AG08395 (cell line): Measurements from ENCODE around the gene FOXN3.

Experiments
- DNase-seq: peaks from one replicate; pipeline ENCODE4 v3.0.0; 2012; ENCODE audit warnings: mixed read lengths, low spot score

Gene FOXN3

DNA sequence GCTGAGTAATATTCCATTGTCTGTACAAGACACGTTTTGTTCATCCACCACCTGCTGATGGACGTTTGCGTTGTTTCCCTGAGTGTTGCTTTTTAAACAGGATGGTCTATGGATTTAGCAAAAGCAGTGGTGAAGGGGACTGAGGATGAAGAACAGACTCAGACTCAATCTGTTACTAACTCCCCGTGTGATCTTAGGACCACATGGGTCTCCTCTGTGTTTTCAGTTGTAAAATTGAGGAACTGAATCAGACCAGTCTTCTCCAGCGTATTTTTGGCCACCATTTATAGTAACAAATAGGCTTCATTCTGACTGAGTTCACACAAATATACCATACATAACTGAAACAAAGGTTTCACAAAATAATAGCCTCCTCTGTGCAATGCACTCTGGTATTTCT lies 85.6 kb downstream of the FOXN3 start:
- no peak for DNase-seq

DNA sequence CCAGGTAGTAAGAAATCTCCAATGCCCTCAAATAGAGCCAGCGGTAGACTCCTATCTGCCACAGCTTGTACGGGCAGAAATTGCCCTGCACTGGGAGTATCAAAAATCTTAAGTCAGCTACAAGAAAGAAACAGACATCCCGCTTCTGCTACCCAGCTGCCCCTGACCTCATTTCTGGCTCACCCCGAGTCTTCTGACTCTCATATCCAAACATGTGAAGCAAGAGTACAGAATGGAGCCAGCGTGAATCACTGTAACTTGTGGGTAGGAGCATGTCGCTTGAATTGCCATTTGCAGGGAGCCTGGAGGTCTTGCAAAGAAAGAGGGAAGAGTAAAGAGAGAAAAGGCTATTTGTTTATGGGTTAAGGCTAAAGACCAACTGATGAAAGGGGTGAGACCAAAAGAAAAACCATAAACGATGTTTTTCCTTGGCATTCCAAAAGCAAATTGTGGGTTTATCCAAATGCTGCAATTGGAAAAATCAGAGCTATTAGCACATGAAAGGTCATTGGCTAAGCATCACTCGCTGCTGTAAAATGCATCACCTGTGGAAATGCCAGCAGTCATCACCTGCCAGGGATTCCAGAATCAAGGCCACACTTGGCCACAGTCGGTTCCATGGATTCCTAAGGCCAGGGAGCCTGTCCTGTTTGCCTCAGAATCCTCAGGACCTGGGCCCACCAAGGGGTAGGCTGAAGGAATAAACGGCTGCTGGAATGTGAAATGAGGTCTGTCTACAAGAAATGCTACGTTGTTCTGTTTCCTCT lies 86.6 kb downstream of the FOXN3 start:
- peak; percentile 86 for DNase-seq

DNA sequence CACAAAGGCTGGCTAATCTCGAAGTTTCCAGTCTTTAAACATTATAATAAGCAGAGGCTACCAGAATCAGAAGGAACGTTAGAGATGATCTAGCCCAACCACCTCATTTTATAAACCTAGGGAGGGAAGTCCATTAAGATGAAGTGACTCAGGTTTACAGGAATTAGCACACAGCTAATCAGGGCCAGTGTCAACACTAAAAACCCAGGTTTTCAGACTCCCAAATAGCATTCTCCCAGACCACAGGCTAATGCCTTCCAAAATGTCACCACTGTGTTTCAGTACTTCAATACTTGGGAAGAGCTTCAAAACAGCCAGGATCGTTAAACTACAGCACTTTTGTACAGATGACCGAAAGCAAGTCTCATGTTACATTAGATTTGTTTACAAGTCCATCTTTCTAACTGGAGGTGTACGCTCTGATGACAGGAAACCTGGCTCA lies 89.2 kb downstream of the FOXN3 start:
- peak; percentile 44 for DNase-seq

DNA sequence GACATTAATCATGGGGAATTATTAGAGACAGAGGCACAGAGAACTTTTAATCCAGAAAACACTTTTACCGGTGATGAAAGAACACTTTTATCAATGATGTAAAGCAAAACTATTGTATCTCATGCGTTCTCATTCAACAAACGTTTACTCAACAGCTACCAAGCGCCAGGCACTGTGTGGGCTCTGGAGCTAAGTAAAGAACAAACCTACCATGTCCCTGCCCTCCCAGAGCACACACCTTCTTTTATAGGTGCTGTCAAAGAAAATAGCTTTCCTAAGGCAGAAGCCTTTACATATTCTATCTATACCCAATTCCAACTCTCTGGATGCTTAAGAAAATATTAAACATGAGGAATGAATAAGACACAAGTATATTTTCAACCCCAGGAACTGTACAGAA lies 91.1 kb downstream of the FOXN3 start:
- DNase-seq, result no peak

DNA sequence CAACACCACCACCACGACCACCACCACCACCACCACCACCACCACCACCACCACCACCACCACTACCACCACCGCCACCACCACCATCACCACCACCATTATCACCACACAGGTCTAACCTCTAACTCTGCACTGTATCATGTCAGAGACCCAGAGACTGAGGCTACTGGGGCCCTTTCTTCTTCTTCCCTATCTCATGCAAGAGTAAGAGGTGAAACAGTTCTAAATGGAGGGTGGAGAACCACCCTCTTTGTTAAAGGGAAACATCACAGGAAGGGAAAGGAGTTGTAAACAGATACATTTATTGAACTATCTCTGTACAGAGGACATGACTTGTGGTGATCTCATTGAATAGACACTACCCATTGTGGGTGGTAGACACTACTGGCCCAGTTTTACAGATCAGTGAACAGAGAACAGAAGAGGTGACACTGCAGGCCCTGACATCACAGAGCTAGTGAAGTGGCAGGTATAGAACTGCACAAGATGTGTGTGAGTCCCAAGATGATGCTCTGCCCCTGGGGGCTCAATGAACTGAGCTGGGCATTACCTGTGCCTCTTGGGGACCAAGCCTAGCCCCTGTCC lies 91.6 kb downstream of the FOXN3 start:
- DNase-seq, result no peak

DNA sequence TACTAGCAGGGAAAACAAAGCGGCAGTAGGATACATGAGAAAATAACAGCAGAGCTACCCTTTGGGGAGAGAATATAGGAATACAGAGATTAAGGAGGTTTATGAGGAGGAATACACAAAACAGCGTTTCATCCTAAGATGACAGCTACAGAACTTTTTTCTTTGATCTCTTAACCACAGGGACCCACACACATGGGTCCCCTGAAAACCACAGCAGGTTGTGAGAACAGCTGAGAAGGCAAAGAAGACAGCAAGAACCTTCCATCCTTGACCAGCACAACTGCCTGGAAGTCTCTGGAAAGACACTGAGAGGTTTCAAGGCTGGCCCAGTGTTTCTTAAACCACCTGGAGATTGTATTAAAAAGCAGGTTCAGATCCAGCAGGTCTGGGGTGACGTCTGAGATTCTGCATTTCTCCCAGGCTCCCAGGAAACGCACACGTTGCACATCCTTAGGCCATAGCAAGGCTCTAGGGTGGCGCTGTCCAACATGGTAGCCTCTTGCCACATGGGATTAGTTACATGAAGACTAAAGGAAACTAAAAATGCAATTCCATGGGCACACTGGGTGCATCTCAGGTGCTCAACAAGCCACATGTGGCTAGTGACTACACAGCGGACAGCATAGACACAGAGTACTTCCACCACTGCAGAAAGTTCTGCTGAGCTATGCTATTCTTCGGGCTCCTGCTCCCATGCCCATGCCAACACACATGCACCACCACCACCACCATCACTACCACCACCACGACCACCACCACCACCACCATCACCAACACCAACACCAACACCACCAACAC lies 92.3 kb downstream of the FOXN3 start:
- DNase-seq, result no peak

DNA sequence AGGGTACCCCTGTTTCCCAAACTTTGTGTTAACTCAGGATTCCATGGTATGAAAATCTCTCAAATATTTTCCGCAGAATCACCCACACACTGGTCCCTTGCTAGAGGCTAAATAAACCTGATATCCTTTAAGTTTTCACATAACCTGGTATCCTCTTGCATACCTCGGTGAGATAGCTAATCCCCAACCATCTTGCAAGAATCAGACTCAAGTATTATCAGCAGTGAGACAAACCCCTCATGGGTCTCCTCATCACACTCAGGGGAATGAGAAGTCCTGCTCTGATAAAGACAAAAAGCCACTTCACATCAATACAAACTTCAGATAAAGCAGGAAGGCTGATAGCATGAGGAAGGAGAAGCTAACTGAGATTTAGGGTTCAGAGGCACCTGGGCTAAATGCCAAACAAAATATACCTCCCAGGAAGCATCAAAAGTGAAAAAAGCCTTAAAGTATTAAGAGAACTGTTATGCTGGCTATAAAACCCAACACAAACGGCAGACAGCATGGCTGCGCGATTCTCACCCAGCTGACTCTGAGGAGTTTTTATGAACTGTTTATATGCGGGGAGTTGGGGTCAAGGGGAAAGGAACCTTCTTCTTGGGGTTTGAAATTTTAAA lies 96.5 kb downstream of the FOXN3 start:
- DNase-seq, result no peak

DNA sequence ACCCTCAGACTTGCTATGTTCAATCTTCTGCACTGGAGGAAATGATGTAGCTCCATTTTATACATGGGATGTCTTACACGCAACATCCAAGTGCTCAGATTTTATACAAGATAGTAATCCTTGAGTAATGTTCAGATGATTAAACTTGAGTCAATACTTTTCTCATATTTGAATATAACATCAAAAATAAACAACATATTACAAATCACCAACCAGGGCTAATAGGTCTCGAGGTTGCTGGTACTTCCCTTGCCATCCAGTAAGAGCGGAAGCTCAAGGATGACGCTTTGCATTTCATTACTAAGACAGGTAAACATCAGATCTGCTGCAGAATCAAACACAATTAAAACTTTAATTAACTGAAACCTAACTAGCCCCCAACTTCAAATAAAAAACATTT lies 97.3 kb downstream of the FOXN3 start:
- no peak for DNase-seq

DNA sequence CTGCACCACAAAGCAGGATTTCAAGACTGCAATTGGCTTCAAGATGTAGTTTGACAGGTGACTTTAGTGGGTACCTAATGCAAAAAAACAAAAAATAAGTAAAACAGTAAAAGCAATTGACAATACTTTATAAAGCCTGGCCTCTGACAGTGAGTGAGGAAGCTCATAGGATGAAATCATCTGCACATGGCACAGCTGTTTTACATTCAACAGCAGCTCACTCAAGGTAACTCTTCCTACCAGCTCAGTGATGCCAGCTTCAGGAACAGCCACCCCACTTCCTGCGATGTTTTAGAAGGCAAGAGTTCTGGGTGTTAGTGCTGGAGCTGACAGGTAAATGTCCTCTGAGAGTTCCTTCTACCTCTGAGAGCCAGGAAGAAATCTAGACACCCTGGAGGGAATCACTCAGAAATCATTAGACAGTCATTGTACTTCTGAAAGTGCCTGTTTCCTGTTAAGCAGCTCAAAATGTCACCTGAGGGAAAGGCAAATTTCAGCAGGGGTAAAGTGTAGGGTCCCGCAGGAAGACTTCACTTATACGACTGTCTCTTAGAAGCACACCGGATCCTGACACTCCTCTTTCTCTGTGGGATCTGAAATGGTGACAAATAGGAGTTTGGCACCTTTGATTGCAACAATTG lies 99.9 kb downstream of the FOXN3 start:
- DNase-seq, result no peak

DNA sequence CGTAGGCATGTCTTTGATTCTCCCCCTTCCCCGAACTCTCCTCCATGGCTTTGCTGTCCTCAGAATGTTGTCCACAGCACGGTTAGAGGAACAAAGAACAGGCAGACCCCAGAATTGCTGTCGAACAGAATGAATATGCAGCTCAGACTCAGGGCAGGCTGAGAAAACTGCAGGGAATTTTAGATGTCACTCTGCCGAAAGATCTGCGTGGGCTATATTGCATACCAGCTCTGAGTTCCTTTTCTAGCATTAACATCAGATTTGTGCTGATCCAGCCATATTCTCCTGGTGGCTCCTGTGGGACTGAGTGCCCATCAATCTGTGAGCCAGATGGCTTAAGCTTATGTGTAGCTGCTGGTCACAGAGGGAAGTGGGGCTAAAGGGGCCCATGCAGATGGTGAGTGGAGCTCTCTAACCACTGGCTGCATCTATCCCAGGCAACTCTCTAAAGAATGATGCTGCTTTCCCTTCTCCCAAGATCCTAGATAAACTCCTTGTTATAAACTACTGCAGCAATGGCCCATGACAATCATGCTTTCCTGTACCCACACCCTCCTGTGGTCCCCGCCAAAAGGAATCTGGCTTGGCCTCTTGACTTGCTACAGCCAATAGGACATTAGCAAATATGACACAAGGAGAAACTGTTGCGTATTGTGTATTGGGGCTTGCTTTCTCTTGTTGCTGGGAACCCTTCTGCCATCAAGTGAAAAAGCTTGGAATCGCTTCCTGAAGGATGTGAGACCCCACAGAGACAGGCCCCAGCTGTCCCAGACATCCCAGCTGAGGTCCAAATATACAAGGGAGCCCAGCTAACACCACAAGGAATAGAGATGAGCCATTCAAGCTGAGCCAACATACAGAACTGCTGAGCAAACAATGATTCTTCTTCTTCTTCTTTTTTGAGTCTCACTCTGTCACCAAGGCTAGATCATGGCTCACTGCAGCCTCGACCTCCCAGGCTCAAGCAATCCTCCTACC lies 101.3 kb downstream of the FOXN3 start:
- DNase-seq, result no peak

DNA sequence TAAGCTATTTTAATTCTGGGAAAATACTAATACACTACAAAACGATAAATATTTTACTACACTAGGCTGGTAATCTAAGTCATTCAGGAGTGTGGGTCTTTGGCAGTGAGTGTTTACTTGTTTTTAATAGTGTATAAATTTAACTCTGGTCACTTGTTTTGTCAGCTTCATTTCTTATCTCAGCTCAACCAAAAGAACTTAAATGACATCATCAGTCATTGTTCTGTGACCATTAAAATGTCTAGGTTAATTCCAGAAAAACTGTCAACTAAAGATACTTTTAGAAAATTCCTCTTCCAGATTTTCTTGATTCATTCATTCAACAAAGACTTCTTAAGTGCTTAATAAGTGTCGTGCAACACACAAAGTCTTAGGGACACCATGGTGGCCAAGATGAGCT lies 102.8 kb downstream of the FOXN3 start:
- no peak for DNase-seq

DNA sequence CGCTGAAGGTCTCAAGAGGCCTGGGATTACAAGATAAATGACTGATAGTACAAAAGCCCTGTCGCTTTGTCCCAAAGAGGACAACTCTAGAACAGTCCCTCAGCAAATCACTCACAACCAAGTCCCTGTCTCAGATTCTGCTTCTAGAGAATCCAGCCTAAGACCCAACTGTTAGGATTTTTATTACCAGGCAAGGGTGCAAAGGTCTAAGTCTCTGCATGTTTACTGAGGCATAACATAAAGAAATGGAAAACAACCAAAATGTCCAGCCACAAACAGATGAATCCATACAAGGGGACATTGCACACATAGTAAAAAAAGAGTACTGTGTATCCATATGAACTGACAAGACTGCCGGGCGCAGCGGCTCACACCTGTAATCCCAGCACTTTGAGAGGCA lies 104.1 kb downstream of the FOXN3 start:
- no peak for DNase-seq

DNA sequence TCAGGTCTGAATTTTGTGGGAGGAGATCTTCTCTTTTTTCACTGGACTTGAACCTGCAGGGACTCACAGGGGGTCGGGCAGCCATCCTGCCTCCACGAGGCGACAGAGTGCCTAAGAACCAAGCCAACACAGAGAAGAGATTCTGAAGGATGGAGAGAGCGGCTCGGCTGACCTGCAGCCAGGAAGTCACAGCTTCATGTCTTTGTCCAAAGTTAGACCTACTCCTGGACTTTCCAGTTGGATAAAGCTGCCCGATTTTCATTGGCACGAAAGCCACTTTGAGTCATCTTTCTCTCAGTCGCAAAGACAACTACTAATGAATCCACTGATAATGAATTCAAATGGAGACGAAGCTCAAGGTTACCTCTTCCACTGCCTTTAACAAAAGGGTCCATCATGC lies 106.8 kb downstream of the FOXN3 start:
- no peak for DNase-seq

DNA sequence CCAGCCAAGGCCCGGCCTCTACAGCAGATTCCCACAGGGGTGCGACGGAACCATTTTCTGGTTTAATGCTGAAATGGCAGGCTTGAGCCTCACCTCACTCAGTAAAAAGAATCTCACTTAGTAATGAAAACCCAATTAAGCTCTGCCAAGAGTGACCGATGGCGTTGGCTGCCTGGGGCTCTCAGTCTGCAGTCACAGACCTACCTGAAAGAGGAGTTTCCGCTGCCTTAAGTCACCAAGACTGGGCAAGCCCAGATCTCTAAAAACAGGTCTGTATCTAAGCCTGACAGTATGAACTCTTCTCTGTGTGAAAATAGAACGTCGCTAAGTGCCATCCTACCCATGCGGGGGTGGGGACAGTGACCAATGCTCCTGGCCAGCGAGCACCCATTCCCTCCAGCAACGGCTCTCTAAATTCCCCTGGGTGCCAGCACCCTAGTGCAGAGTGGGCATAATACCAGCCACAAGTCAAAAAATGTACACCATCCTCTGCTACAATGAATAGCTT lies 107.3 kb downstream of the FOXN3 start:
- no peak for DNase-seq

DNA sequence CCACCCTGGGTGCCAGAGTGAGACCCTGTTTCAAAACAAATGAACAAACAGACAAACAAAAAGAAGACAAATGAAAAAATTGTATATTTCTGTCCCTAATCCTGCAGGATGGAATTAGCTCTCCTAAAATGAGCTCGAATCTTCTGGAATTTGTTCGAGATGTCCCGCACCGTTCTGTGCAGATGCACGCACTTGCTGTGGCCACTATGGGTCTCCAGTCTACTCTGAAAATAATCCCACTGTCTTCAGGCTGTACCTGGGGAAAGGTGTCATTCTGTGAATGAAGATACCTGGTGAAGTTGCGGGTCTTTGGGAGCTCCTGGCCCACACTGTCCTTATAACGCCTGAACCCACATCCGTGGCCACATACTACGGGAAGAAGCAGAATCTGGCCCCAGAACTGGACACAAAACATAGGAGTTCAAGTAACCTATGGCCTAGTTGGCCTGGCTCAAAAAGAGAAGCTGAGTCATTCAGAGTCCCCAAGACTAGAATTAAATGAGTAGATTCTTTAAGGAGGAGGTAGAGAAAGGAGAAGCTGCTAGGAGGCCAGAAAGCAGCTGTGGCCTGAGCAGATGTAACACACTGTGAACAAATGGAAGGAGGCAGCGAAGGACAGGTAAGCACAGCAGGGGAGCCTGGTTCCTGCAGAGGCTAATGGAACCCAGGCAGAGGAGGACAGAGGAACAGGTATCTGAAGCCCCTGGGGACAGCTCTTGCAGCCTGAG lies 108.6 kb downstream of the FOXN3 start:
- peak; percentile 35 for DNase-seq

DNA sequence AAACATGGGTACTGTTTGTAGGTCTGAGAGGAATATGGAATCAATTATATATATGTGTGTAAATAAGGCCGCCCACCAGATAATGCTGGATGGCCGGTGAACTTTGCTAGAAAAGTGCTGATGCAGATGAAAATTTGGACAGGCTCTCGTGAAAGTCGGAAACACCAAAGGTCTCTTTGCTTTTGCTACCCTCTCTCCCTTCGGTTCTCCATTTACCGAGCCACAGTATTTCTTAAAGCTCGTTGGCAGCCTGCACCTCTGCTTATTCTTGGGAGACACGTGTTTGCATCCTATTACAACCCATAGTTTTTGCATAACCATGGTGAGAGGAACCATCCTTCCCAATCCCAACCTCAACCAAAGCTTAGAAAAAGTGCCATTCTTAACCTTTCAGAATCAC lies 109.6 kb downstream of the FOXN3 start:
- DNase-seq, result no peak

DNA sequence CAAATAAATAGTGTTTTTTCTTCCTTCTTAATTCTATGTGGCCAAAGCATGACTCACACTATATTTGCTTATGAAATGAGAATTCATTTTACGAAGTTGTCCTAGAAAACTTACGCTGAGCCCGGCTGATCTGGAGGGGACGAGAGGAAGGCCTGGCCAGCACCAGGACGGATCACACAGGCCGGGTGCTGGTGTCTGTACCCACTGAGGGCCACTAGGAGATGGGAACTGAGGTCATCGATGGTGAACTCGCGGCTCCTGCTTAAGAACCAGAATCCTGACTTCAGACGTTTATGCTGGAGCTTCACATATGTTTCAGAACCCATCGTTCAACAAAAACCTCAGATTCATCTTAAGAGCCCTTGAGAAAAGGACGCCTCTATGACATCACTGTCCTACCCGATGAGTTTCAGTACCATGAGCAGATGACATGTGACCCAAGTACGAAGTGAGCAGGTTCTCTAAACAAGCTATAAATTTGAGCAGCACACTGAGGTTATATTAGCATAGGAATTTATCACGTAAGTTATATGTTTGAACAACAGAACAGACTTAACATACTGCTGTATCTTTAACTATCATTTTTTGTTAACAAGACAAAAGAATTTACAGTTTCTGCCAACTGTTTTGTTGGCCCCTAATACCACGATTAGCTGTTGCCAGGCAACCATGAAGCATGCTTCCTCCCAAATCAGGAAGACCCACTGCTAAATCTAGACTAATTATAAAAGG lies 111.9 kb downstream of the FOXN3 start:
- peak; percentile 58 for DNase-seq

DNA sequence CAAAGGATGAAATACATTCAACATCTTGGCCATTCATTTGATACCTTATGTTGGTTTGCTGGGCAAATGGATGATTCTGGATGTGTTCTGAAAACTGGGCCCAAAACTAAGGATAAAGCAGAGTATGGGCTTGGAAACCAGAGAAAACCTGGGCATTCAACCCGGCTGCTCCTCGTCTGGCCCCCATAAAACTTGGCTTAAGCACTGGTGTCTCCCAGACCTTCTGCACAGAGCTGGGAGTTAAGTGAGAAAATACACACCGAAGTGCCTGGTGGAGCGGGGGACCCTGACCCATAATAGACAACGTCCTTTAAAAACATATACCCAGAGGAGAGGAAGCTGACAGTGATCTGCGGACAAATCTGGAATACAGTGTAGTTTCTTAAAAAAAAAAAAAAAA lies 112.5 kb downstream of the FOXN3 start:
- DNase-seq, result no peak
